HepG2 (cell line): ENCODE results near the gene NOL4L. TPM values are rescaled to one million over a fixed set of nuclear protein-coding genes. Genes with fewer than 3 reads are reported as not detected.

ENCODE experiments used
- AKAP8 ChIP-seq: sonication (generic); formaldehyde crosslinking; IDR thresholded peaks from 2 replicates; pipeline ENCODE4 v1.5.1; 2020; ENCODE audit warnings: mild to moderate bottlenecking, missing genetic modification reagents
- ARHGAP35 ChIP-seq: sonication (generic); formaldehyde crosslinking; IDR thresholded peaks from 2 replicates; pipeline ENCODE4 v1.9.0; 2022; ENCODE audit warnings: mild to moderate bottlenecking, inconsistent platforms, moderate library complexity, missing genetic modification reagents, borderline replicate concordance
- CCAR2 ChIP-seq: fragments of 200-400 bp; formaldehyde crosslinking; optimal IDR thresholded peaks from 2 replicates; pipeline ENCODE3; 2018; ENCODE audit warnings: low read depth, mild to moderate bottlenecking, low read length, moderate library complexity
- HMG20A ChIP-seq: IDR thresholded peaks from 2 replicates; pipeline ENCODE4 v1.6.1; 2016; ENCODE audit warnings: borderline replicate concordance
- HOXA3 ChIP-seq: sonication (generic); formaldehyde crosslinking; IDR thresholded peaks from 2 replicates; pipeline ENCODE4 v1.5.0; 2020; ENCODE audit warnings: missing genetic modification reagents
- IKZF4 ChIP-seq: sonication (generic); formaldehyde crosslinking; IDR thresholded peaks from 2 replicates; pipeline ENCODE4 v1.5.1; 2020; ENCODE audit warnings: borderline replicate concordance, mild to moderate bottlenecking, low read depth, missing genetic modification reagents; ENCODE audit errors: not compliant biosample characterization
- KAT8 ChIP-seq: IDR thresholded peaks from 2 replicates; pipeline ENCODE4 v1.6.1; 2016; ENCODE audit warnings: missing genetic modification reagents, missing compliant biosample characterization
- MIXL1 ChIP-seq: IDR thresholded peaks from 2 replicates; pipeline ENCODE4 v1.6.1; 2016
- MTA1 ChIP-seq: sonication (generic); formaldehyde crosslinking; IDR thresholded peaks from 2 replicates; pipeline ENCODE4 v1.4.0; 2020; ENCODE audit warnings: missing genetic modification reagents, mild to moderate bottlenecking, borderline replicate concordance
- NFE2L2 ChIP-seq: fragments of 150-350 bp; IDR thresholded peaks from 2 replicates; pipeline ENCODE4 v1.6.1; 2014; ENCODE audit warnings: low read length
- PPARG ChIP-seq: conservative IDR thresholded peaks from 2 replicates; pipeline ENCODE4 v1.6.1; 2016; ENCODE audit warnings: missing biosample characterization, missing genetic modification reagents
- SNAI1 ChIP-seq: sonication (generic); formaldehyde crosslinking; IDR thresholded peaks from 2 replicates; pipeline ENCODE4 v1.5.0; 2020; ENCODE audit warnings: mild to moderate bottlenecking, missing genetic modification reagents, borderline replicate concordance
- TBL1XR1 ChIP-seq: fragments of 150-350 bp; IDR thresholded peaks from 2 replicates; pipeline ENCODE4 v1.6.1; 2014; ENCODE audit warnings: borderline replicate concordance, low read length; ENCODE audit not compliant: partially characterized antibody
- ZBTB7B ChIP-seq: sonication (generic); formaldehyde crosslinking; IDR thresholded peaks from 2 replicates; pipeline ENCODE4 v1.4.0; 2020; ENCODE audit warnings: missing genetic modification reagents
- ZNF12 ChIP-seq: sonication (generic); formaldehyde crosslinking; IDR thresholded peaks from 2 replicates; pipeline ENCODE4 v1.5.0; 2020; ENCODE audit warnings: missing genetic modification reagents
- ZNF256 ChIP-seq: sonication (generic); formaldehyde crosslinking; conservative IDR thresholded peaks from 2 replicates; pipeline ENCODE4 v1.4.0; 2020; ENCODE audit warnings: missing genetic modification reagents
- ZNF775 ChIP-seq: sonication (generic); formaldehyde crosslinking; IDR thresholded peaks from 2 replicates; pipeline ENCODE4 v1.4.0; 2020; ENCODE audit warnings: missing genetic modification reagents, mild to moderate bottlenecking, moderate library complexity, borderline replicate concordance
- ZNF782 ChIP-seq: sonication (generic); formaldehyde crosslinking; IDR thresholded peaks from 2 replicates; pipeline ENCODE4 v1.4.0; 2020; ENCODE audit warnings: missing genetic modification reagents, mild to moderate bottlenecking, borderline replicate concordance
- ZNF792 ChIP-seq: IDR thresholded peaks from 2 replicates; pipeline ENCODE4 v1.6.1; 2016
- ZSCAN25 ChIP-seq: sonication (generic); formaldehyde crosslinking; IDR thresholded peaks from 2 replicates; pipeline ENCODE4 v1.8.0; 2022; ENCODE audit warnings: mild to moderate bottlenecking, missing genetic modification reagents
- polyA plus RNA-seq, 8 experiments: library from polyadenylated mRNA; depleted of rRNA in 3 of 8; stranded (reverse) in 7 of 8; unstranded in 1 of 8; fragments of >200 nt; fragmentation: Illumina TruSeq in 4 of 8; extraction: Trizol in 4 of 8; gene quantifications; 2 replicates each; pipeline versions ENCODE4 v1.2.1 to v1.2.3, GENCODE V29; 2011 to 2016; ENCODE audit warnings: low read depth in 4 of 8, missing spikeins in 1 of 8, mixed read lengths in 1 of 8; ENCODE audit not compliant: insufficient read depth in 1 of 8
- total RNA-seq, 5 experiments: library from RNA; depleted of rRNA; stranded (reverse); fragments of >200 nt; fragmentation: Illumina TruSeq; extraction: Trizol; gene quantifications; 2 replicates each; pipeline ENCODE4 v1.2.3, GENCODE V29; 2016; ENCODE audit warnings: low read depth in 1 of 5
- TF ChIP-seq, protein P1 (sequence below), 2 experiments: sonication (generic) in 1 of 2; formaldehyde crosslinking in 1 of 2; IDR thresholded peaks; 2 replicates each; pipeline versions ENCODE4 v1.4.0 to v1.6.1; 2018 to 2020; ENCODE audit warnings: missing genetic modification reagents in 2 of 2, borderline replicate concordance in 1 of 2, low read depth in 1 of 2, mild to moderate bottlenecking in 1 of 2, missing biosample characterization in 1 of 2
- TF ChIP-seq, protein P2 (sequence below): sonication (generic); formaldehyde crosslinking; IDR thresholded peaks from 2 replicates; pipeline ENCODE4 v1.4.0; 2020; ENCODE audit warnings: low read depth, mild to moderate bottlenecking, missing genetic modification reagents
- TF ChIP-seq, protein P3 (sequence below): IDR thresholded peaks from 2 replicates; pipeline ENCODE4 v1.6.1; 2016; ENCODE audit warnings: missing genetic modification reagents, missing compliant biosample characterization
- TF ChIP-seq, protein P4 (sequence below): sonication (generic); formaldehyde crosslinking; IDR thresholded peaks from 2 replicates; pipeline ENCODE4 v1.5.1; 2020; ENCODE audit warnings: missing genetic modification reagents, mild to moderate bottlenecking, borderline replicate concordance

The NOL4L gene
- total and polyA plus RNA-seq, 2 of the 13 experiments (the other 11 are each of a cell fraction or from before 2014, with no cell fraction given): 16.6 to 35.4 TPM

DNA sequence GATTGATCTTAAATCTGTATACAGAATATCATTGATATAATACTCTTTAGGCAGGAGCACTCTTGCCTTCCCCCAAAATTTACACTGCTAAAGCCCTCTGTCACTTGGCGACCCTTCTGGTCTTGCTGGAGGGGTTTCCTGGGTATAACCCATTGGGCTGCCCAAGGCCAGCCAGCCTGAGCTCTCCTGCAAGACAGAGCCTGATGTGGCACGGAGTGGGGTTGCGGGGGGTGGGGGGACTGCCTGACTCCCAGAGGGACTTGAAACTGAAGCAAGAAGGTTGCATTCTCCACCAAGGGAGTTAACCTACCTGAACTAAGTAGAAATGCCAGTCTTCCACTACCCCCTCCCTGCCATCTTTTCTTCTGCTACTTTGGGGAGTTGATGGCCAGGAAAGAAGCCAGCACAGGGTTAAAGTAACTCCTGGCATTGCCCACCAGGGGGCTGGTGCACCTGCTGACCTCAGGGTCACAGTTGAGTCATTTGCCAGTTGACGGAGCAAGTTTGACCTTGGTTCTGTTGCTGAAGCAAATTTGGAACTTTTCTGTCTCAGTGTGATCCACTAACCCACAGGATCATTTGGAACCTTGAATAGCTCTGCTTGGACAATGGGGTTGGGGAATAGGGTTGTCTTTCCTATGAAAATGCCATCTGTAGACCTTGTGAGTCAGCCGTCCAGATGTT lies 147.6 kb downstream of the NOL4L start (continued):
- no peak for TF ChIP-seq ZNF256 (CRISPR knock-in tag)
- peak; percentile 52 for TF ChIP-seq TBL1XR1
- TF ChIP-seq MIXL1 (CRISPR knock-in tag): 0 out of 2 replicates have a peak, but pooled peaks have one; percentile 36
- TF ChIP-seq, protein P1, sequence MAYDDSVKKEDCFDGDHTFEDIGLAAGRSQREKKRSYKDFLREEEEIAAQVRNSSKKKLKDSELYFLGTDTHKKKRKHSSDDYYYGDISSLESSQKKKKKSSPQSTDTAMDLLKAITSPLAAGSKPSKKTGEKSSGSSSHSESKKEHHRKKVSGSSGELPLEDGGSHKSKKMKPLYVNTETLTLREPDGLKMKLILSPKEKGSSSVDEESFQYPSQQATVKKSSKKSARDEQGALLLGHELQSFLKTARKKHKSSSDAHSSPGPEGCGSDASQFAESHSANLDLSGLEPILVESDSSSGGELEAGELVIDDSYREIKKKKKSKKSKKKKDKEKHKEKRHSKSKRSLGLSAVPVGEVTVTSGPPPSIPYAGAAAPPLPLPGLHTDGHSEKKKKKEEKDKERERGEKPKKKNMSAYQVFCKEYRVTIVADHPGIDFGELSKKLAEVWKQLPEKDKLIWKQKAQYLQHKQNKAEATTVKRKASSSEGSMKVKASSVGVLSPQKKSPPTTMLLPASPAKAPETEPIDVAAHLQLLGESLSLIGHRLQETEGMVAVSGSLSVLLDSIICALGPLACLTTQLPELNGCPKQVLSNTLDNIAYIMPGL (CRISPR knock-in tag; IDR thresholded peaks at IDR 0.05; ENCODE audit: borderline replicate concordance in 1 of 2, low read depth in 1 of 2): peak; percentile 30 to 31; a peak in 1 of 4 replicates
- TF ChIP-seq IKZF4 (CRISPR knock-in tag): no peak
- no peak for TF ChIP-seq ZNF775 (CRISPR knock-in tag)
- peak; percentile 58; the same call in 1 of the 2 replicates for TF ChIP-seq HOXA3 (CRISPR knock-in tag)
- TF ChIP-seq AKAP8 (CRISPR knock-in tag): no peak
- TF ChIP-seq MTA1: no peak
- no peak for TF ChIP-seq KAT8 (CRISPR knock-in tag)
- TF ChIP-seq PPARG (CRISPR knock-in tag): 0 out of 2 replicates have a peak, but pooled peaks have one; percentile 18
- TF ChIP-seq HMG20A: no peak
- TF ChIP-seq ARHGAP35 (CRISPR knock-in tag): no peak
- TF ChIP-seq, protein P2, sequence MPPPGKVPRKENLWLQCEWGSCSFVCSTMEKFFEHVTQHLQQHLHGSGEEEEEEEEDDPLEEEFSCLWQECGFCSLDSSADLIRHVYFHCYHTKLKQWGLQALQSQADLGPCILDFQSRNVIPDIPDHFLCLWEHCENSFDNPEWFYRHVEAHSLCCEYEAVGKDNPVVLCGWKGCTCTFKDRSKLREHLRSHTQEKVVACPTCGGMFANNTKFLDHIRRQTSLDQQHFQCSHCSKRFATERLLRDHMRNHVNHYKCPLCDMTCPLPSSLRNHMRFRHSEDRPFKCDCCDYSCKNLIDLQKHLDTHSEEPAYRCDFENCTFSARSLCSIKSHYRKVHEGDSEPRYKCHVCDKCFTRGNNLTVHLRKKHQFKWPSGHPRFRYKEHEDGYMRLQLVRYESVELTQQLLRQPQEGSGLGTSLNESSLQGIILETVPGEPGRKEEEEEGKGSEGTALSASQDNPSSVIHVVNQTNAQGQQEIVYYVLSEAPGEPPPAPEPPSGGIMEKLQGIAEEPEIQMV (CRISPR knock-in tag): no peak
- TF ChIP-seq, protein P3, sequence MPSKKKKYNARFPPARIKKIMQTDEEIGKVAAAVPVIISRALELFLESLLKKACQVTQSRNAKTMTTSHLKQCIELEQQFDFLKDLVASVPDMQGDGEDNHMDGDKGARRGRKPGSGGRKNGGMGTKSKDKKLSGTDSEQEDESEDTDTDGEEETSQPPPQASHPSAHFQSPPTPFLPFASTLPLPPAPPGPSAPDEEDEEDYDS (CRISPR knock-in tag): no peak
- no peak for TF ChIP-seq NFE2L2
- TF ChIP-seq CCAR2: peak; percentile 73
- peak; percentile 97; the same call in 1 of the 2 replicates for TF ChIP-seq SNAI1 (CRISPR knock-in tag)
- peak; percentile 18; the same call in 1 of the 2 replicates for TF ChIP-seq ZSCAN25 (CRISPR knock-in tag)
- no peak for TF ChIP-seq ZNF792 (CRISPR knock-in tag)
- no peak for TF ChIP-seq ZNF782 (CRISPR knock-in tag)
- peak; percentile 34; the same call in 1 of the 2 replicates for TF ChIP-seq ZNF12 (CRISPR knock-in tag)
- TF ChIP-seq, protein P4, sequence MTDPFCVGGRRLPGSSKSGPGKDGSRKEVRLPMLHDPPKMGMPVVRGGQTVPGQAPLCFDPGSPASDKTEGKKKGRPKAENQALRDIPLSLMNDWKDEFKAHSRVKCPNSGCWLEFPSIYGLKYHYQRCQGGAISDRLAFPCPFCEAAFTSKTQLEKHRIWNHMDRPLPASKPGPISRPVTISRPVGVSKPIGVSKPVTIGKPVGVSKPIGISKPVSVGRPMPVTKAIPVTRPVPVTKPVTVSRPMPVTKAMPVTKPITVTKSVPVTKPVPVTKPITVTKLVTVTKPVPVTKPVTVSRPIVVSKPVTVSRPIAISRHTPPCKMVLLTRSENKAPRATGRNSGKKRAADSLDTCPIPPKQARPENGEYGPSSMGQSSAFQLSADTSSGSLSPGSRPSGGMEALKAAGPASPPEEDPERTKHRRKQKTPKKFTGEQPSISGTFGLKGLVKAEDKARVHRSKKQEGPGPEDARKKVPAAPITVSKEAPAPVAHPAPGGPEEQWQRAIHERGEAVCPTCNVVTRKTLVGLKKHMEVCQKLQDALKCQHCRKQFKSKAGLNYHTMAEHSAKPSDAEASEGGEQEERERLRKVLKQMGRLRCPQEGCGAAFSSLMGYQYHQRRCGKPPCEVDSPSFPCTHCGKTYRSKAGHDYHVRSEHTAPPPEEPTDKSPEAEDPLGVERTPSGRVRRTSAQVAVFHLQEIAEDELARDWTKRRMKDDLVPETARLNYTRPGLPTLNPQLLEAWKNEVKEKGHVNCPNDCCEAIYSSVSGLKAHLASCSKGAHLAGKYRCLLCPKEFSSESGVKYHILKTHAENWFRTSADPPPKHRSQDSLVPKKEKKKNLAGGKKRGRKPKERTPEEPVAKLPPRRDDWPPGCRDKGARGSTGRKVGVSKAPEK (CRISPR knock-in tag): no peak
- TF ChIP-seq ZBTB7B (CRISPR knock-in tag): no peak
